Measurements from ENCODE around the gene MRPS30. TPM values are rescaled to one million over a fixed set of nuclear protein-coding genes. Genes with fewer than 3 reads are reported as not detected.

Gene MRPS30
- total RNA-seq, result 57.6 and 63.0 TPM in 2 replicates

GRCh38 chr5:44808435-44809214, at the start of gene MRPS30:
TSS of gene MRPS30 (plus strand) at chr5:44808947. CDS start at chr5:44808963, 16 bp downstream.

Measured in mammary microvascular endothelial cell (primary cell).